ENCODE results near the gene IFT80. TPM values are rescaled to one million over a fixed set of nuclear protein-coding genes. Genes with fewer than 3 reads are reported as not detected.

Gene IFT80
- polyA plus RNA-seq, 1 donor (not counting 4 experiments of a cell fraction or from before 2014, with no cell fraction given): 23.6 TPM

DNA sequence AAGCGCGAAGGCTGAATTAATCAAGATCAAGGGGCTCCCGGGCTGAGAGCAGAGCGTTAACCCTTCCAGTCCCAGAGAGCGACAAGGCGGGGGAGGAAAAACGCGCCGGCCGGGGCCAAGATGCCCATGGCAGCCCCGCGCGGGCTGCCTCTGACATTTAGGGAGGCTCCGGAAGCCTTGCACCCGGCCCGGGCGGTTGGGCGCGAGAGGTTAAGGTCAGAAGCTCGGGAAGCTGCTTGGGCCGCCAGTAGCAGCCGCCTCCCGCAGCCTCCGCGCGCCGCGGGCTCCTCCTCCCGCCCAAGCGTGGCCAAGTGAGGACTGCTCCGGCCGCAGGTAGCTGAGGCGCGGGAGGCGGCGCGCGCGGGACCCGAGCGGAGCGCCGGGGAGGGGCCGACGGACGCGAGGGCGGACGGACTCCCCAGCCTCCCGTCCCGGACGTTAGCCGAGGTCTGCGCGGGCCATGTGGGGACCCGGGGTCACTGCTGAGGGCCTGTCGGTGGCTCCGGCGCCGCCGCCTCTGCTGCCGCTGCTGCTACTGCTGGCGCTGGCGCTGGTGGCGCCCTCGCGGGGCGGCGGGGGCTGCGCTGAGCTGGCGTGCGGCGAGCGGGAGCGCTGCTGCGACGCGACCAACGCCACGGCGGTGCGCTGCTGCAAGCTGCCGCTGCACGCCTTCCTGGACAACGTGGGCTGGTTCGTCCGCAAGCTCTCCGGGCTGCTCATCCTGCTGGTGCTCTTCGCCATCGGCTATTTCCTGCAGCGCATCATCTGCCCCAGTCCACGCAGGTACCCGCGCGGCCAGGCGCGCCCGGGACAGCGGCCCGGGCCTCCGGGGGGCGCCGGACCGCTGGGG, 173.6 kb downstream of the IFT80 start, which contains the start of gene C3orf80:
C3orf80 (plus strand) TSS at position 247 of the 850 bp plus-strand sequence; CDS start at position 461, 214 bp downstream.
- TF ChIP-seq CTCF (optimal IDR thresholded peaks at IDR 0.05 in 1 of 3, IDR thresholded peaks at IDR 0.05 in 1 of 3, conservative IDR thresholded peaks at IDR 0.05 in 1 of 3; ENCODE audit: extremely low read depth in 1 of 3, insufficient read depth in 2 of 3, low read length in 3 of 3): peak in 2 of 3 experiments; percentile 1 to 43
- TF ChIP-seq EZH2 (IDR thresholded peaks at IDR 0.05; ENCODE audit: low read length): peak; percentile 64
- FAIRE-seq: no peak
- H3K4me3 ChIP-seq (ENCODE audit: control insufficient read depth in 2 of 3, extremely low read depth in 1 of 3, insufficient read depth in 2 of 3, low read depth in 1 of 3, low read length in 3 of 3): peak within 1 kb of the TSS; percentile 18 to 60 (median 43)
- no peak within 1 kb of the TSS for H3K27ac ChIP-seq (ENCODE audit: control insufficient read depth, insufficient read depth, low read length)
- peak within 1 kb of the TSS; percentile 15 for H3K9ac ChIP-seq (ENCODE audit: control insufficient read depth, extremely low read depth, insufficient read depth, low read length)
- H3K27me3 ChIP-seq (ENCODE audit: control insufficient read depth, extremely low read depth, insufficient read depth, low read length): peaks cover 42% of the 10 kb centered on the region
- H3K4me2 ChIP-seq (ENCODE audit: control insufficient read depth, extremely low read depth, insufficient read depth, low read depth, low read length): peak within 1 kb of the TSS; percentile 76
- H3K79me2 ChIP-seq (ENCODE audit: control insufficient read depth, insufficient read depth, low read length): no peaks in the 10 kb centered on the region
- H4K20me1 ChIP-seq (ENCODE audit: control insufficient read depth, extremely low read depth, insufficient read depth, low read length): no peaks in the 10 kb centered on the region
- DNase-seq (ENCODE audit: low read depth, low spot score): no peak
- dilution Hi-C loops (cut with MboI; ENCODE audit: extremely low pct_ligation_motif_present, low sequenced_read_pairs): no loop called here
- H3K9me1 ChIP-seq (ENCODE audit: control insufficient read depth, extremely low read depth, insufficient read depth, low read length): no peaks in the 10 kb centered on the region
- H3K4me1 ChIP-seq (ENCODE audit: control insufficient read depth, extremely low read depth, insufficient read depth, low read length): no peaks in the 10 kb centered on the region
- no peaks in the 10 kb centered on the region for H3K9me3 ChIP-seq (ENCODE audit: control insufficient read depth, low read depth, low read length)
- peak within 1 kb of the TSS; percentile 29 for H2AFZ ChIP-seq (ENCODE audit: control insufficient read depth, low read length)
- no peaks in the 10 kb centered on the region for H3K36me3 ChIP-seq (ENCODE audit: control insufficient read depth in 2 of 2, extremely low read depth in 1 of 2, insufficient read depth in 2 of 2, low read length in 2 of 2)

DNA sequence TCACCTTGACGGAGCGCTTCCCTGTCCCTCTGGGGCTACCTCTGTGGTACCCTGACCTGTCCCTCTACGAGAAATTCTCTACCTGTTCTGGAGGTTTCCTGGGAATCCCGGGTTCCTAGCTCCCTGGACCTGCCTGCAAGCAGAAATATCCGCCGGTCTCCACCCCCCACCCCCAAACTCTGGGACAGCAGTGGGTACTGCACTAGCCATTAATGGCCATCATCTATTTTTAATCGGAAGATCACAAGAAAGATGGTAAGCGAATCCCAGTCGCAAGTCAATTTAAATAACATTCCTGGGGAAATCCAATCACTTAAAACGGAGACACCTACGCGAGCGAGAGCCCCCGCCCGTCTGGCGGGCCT, 174.2 kb downstream of the IFT80 start:
- FAIRE-seq (no peak), DNase-seq (ENCODE audit: low read depth, low spot score) (no peak)
- H3K79me2 ChIP-seq (ENCODE audit: control insufficient read depth, insufficient read depth, low read length): no peaks in the 10 kb centered on the region
- H3K36me3 ChIP-seq (ENCODE audit: control insufficient read depth in 2 of 2, extremely low read depth in 1 of 2, insufficient read depth in 2 of 2, low read length in 2 of 2): no peaks in the 10 kb centered on the region
- no peaks in the 10 kb centered on the region for H3K4me1 ChIP-seq (ENCODE audit: control insufficient read depth, extremely low read depth, insufficient read depth, low read length)
- no peaks in the 10 kb centered on the region for H4K20me1 ChIP-seq (ENCODE audit: control insufficient read depth, extremely low read depth, insufficient read depth, low read length)
- H3K9me3 ChIP-seq (ENCODE audit: control insufficient read depth, low read depth, low read length): no peaks in the 10 kb centered on the region
- dilution Hi-C loops (cut with MboI; ENCODE audit: extremely low pct_ligation_motif_present, low sequenced_read_pairs): no loop called here
- peak overlapping the region; percentile 76 for H3K4me2 ChIP-seq (ENCODE audit: control insufficient read depth, extremely low read depth, insufficient read depth, low read depth, low read length)
- no peak overlapping the region for H2AFZ ChIP-seq (ENCODE audit: control insufficient read depth, low read length)
- TF ChIP-seq CTCF (optimal IDR thresholded peaks at IDR 0.05 in 1 of 3, IDR thresholded peaks at IDR 0.05 in 1 of 3, conservative IDR thresholded peaks at IDR 0.05 in 1 of 3; ENCODE audit: extremely low read depth in 1 of 3, insufficient read depth in 2 of 3, low read length in 3 of 3) (no peak), EZH2 (IDR thresholded peaks at IDR 0.05; ENCODE audit: low read length) (no peak)
- H3K9ac ChIP-seq (ENCODE audit: control insufficient read depth, extremely low read depth, insufficient read depth, low read length): no peak overlapping the region
- peak overlapping the region in 2 of 3 experiments; percentile 29 to 60 for H3K4me3 ChIP-seq (ENCODE audit: control insufficient read depth in 2 of 3, extremely low read depth in 1 of 3, insufficient read depth in 2 of 3, low read depth in 1 of 3, low read length in 3 of 3)
- H3K9me1 ChIP-seq (ENCODE audit: control insufficient read depth, extremely low read depth, insufficient read depth, low read length): no peaks in the 10 kb centered on the region
- peaks cover 42% of the 10 kb centered on the region for H3K27me3 ChIP-seq (ENCODE audit: control insufficient read depth, extremely low read depth, insufficient read depth, low read length)
- no peak overlapping the region for H3K27ac ChIP-seq (ENCODE audit: control insufficient read depth, insufficient read depth, low read length)

Measured in keratinocyte (primary cell).